OCI-LY3 (cell line): Measurements from ENCODE around the gene C12orf75.

Source experiments
- H2AFZ ChIP-seq: fragments of 200-600, 300-600 bp; shearing (Covaris generic); 2 replicates; pipeline ENCODE4 v1.6.0; 2014; ENCODE audit warnings: antibody characterized with exemption, low read depth, low read length
- H3K27ac ChIP-seq: fragments of 200-600, 300-600 bp; sonication (generic); 2 replicates; pipeline ENCODE4 v1.5.1; 2014; ENCODE audit warnings: mild to moderate bottlenecking, low read length, moderate library complexity, mixed read lengths
- H3K27me3 ChIP-seq: fragments of 200-600, 300-600 bp; sonication (generic); 2 replicates; pipeline ENCODE4 v1.6.1; 2014; ENCODE audit warnings: low read depth, low read length, mixed read lengths
- H3K36me3 ChIP-seq: fragments of 200-600, 300-600 bp; sonication (generic); replicated peaks from 2 replicates; pipeline ENCODE3; 2014; ENCODE audit warnings: low read depth, low read length, mixed read lengths
- H3K4me1 ChIP-seq: fragments of 300-600, 200-600 bp; sonication (generic); 2 replicates; pipeline ENCODE4 v1.6.1; 2014; ENCODE audit warnings: low read length, mixed read lengths
- H3K4me2 ChIP-seq: fragments of 200-600, 300-600 bp; sonication (generic); 2 replicates; pipeline ENCODE4 v1.6.1; 2014; ENCODE audit warnings: low read length, mixed read lengths
- H3K4me3 ChIP-seq: fragments of 300-600, 200-600 bp; sonication (generic); 2 replicates; pipeline ENCODE4 v1.5.1; 2014; ENCODE audit warnings: antibody characterized with exemption, mild to moderate bottlenecking, low read length, moderate library complexity
- H3K79me2 ChIP-seq: fragments of 300-600, 200-600 bp; shearing (Covaris generic); 2 replicates; pipeline ENCODE4 v1.6.1; 2014; ENCODE audit warnings: mild to moderate bottlenecking, low read length, mixed read lengths
- H3K9ac ChIP-seq: fragments of 300-600, 200-600 bp; shearing (Covaris generic); 2 replicates; pipeline ENCODE4 v1.6.0; 2014; ENCODE audit warnings: mild to moderate bottlenecking, low read length, moderate library complexity
- H3K9me3 ChIP-seq: fragments of 200-600, 300-600 bp; shearing (Covaris generic); 2 replicates; pipeline ENCODE4 v1.6.1; 2014; ENCODE audit warnings: low read length, mixed read lengths; ENCODE audit not compliant: insufficient read depth
- H4K20me1 ChIP-seq: fragments of 200-600, 300-600 bp; sonication (generic); 2 replicates; pipeline ENCODE4 v1.6.1; 2016; ENCODE audit warnings: low read length, mixed read lengths; ENCODE audit not compliant: insufficient read depth
- EZH2phosphoT487 ChIP-seq: fragments of 200-600 bp; shearing (Covaris generic); IDR thresholded peaks from 2 replicates; pipeline ENCODE4 v1.6.1; 2018; ENCODE audit warnings: antibody characterized with exemption, mixed run types, low read depth
- TF ChIP-seq, protein P1 (sequence below): fragments of 200-600, 300-600 bp; sonication (generic); IDR thresholded peaks from 2 replicates; pipeline ENCODE4 v1.5.1; 2014; ENCODE audit warnings: antibody characterized with exemption, low read length, low read depth

Gene C12orf75

DNA sequence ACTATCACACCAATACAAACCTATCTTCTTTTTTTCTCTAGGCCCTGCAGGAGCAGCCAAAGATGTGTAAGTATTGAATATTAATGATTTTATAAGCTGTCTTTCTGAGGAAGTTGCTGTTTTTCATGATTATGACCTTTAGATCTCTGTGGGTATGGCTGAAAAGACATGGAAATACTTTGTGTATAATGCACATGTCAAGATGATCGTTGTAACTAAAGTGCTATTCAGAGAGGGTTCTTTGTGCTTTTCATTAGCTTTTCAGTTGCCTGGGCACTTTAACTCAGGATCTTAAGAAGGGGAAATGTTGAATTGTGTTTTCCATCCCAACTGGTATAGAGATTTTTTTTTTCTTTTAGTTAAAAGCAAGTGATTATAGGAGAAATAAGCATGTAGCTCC is 18.1 kb downstream of the C12orf75 start:
- no peaks in the 10 kb centered on the region for H3K9me3 ChIP-seq
- no peak overlapping the region for H3K4me3 ChIP-seq
- H3K4me1 ChIP-seq, result peaks cover 14% of the 10 kb centered on the region
- H3K27ac ChIP-seq, result no peak overlapping the region
- no peaks in the 10 kb centered on the region for H3K27me3 ChIP-seq
- H3K9ac ChIP-seq, result no peak overlapping the region
- no peak overlapping the region for H2AFZ ChIP-seq
- no peak overlapping the region for H3K4me2 ChIP-seq
- no peaks in the 10 kb centered on the region for H3K36me3 ChIP-seq
- H4K20me1 ChIP-seq, result no peaks in the 10 kb centered on the region
- TF ChIP-seq EZH2phosphoT487, result no peak
- TF ChIP-seq, protein P1, sequence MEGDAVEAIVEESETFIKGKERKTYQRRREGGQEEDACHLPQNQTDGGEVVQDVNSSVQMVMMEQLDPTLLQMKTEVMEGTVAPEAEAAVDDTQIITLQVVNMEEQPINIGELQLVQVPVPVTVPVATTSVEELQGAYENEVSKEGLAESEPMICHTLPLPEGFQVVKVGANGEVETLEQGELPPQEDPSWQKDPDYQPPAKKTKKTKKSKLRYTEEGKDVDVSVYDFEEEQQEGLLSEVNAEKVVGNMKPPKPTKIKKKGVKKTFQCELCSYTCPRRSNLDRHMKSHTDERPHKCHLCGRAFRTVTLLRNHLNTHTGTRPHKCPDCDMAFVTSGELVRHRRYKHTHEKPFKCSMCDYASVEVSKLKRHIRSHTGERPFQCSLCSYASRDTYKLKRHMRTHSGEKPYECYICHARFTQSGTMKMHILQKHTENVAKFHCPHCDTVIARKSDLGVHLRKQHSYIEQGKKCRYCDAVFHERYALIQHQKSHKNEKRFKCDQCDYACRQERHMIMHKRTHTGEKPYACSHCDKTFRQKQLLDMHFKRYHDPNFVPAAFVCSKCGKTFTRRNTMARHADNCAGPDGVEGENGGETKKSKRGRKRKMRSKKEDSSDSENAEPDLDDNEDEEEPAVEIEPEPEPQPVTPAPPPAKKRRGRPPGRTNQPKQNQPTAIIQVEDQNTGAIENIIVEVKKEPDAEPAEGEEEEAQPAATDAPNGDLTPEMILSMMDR, result no peak
- no peaks in the 10 kb centered on the region for H3K79me2 ChIP-seq

DNA sequence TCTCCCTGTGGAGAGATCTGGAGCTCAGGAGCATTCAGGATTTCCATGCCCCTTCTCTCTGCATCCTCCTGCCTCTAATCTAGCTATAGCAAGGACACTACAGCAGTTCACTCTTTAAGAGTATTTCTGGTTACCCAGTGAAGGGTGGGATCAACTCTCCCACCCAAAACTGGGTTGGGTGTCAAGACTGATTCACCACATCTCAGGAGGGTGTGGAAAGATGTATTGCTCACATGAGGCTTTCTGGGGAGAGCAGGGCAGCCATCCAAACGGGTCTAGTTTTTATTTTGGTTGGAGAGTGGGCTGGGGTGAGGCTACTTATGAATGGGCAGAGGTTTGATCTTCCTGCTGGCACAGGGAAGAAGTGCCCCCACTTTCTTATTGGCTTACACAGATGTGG is 18.6 kb downstream of the C12orf75 start:
- Histone ChIP-seq H4K20me1 (no peaks in the 10 kb centered on the region), H3K4me2 (no peak overlapping the region), H3K27me3 (no peaks in the 10 kb centered on the region), H2AFZ (no peak overlapping the region), H3K36me3 (no peaks in the 10 kb centered on the region), H3K27ac (no peak overlapping the region), H3K9ac (no peak overlapping the region), H3K4me3 (no peak overlapping the region), H3K4me1 (peaks cover 14% of the 10 kb centered on the region), H3K9me3 (no peaks in the 10 kb centered on the region), H3K79me2 (no peaks in the 10 kb centered on the region)
- no peak for TF ChIP-seq EZH2phosphoT487
- TF ChIP-seq, protein P1, result no peak

DNA sequence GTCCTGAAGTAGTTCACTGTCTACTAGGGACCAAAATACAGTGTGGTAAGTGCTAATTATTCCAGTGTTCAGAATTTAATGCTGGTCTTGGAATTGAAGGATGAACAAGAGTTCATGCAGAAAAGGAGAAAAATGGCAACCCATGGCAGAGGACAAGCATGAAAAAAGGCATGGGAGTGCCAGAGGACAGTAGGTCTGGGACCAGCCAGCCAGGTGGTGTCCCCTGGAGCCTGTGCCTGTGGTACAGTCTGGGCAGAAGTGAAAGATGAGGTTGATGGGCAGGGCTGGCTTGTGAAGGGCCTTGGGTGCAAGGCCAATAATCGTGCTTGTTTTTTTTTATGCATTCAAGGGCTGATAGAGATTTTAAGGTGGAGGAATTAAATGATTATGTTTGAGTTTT is 21.0 kb downstream of the C12orf75 start:
- Histone ChIP-seq H3K27me3 (no peaks in the 10 kb centered on the region), H3K4me2 (peak overlapping the region; percentile 55), H3K4me3 (peak overlapping the region; percentile 4; the same call in 1 of the 2 replicates), H3K4me1 (peaks cover 17% of the 10 kb centered on the region), H3K36me3 (no peaks in the 10 kb centered on the region), H2AFZ (no peak overlapping the region), H3K27ac (no peak overlapping the region), H3K9me3 (no peaks in the 10 kb centered on the region), H4K20me1 (no peaks in the 10 kb centered on the region), H3K79me2 (no peaks in the 10 kb centered on the region), H3K9ac (no peak overlapping the region)
- TF ChIP-seq, protein P1, result no peak
- TF ChIP-seq EZH2phosphoT487, result no peak

DNA sequence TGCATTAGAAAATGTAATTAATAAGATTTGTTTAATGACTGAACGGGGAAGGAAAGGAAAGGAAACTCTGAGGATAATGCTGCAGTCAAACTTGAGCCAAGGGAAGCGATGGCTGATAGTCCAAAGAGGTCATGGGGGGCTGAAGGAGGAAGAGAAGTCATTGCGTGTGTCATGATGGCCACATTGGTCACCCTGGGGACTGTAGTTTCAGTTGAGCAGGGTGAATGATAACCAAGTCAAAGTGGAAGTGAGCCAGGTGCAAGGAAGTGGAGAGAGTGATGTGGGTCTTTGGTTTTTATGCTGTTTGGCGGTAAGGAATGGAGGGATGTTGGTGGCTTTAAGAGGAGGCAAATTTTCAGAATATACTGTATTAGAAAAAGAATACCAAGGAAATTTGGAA is 21.6 kb downstream of the C12orf75 start:
- H2AFZ ChIP-seq, result no peak overlapping the region
- no peaks in the 10 kb centered on the region for H4K20me1 ChIP-seq
- H3K4me1 ChIP-seq, result peaks cover 22% of the 10 kb centered on the region
- TF ChIP-seq EZH2phosphoT487, result no peak
- H3K36me3 ChIP-seq, result no peaks in the 10 kb centered on the region
- H3K27ac ChIP-seq, result no peak overlapping the region
- H3K9me3 ChIP-seq, result no peaks in the 10 kb centered on the region
- H3K27me3 ChIP-seq, result no peaks in the 10 kb centered on the region
- peak overlapping the region; percentile 55 for H3K4me2 ChIP-seq
- H3K4me3 ChIP-seq, result peak overlapping the region; percentile 4; the same call in 1 of the 2 replicates
- no peak overlapping the region for H3K9ac ChIP-seq
- H3K79me2 ChIP-seq, result no peaks in the 10 kb centered on the region
